SJSA1 (cell line): ENCODE measurements around the gene EEF1E1. TPM values are rescaled to one million over a fixed set of nuclear protein-coding genes. Genes with fewer than 3 reads are reported as not detected.

Experiments
- DNase-seq, 2 experiments: peaks; one replicate each; pipeline ENCODE4 v3.0.0-alpha.2; 2015 to 2020; ENCODE audit warnings: low spot score in 2 of 2, low read depth in 1 of 2
- H3K27ac ChIP-seq: fragments of 250-450 bp; sonication (Bioruptor Pico); 2 replicates; pipeline ENCODE4 v1.5.1; 2020; ENCODE audit warnings: mild to moderate bottlenecking, moderate library complexity
- H3K27me3 ChIP-seq: fragments of 250-450 bp; sonication (Bioruptor Pico); replicated peaks from 2 replicates; pipeline ENCODE4 v1.5.1; 2020; ENCODE audit warnings: mild to moderate bottlenecking, moderate library complexity
- H3K36me3 ChIP-seq: fragments of 250-450 bp; sonication (Bioruptor Pico); 2 replicates; pipeline ENCODE4 v1.5.1; 2020; ENCODE audit warnings: mild to moderate bottlenecking
- H3K4me1 ChIP-seq: fragments of 250-450 bp; sonication (Bioruptor Pico); replicated peaks from 2 replicates; pipeline ENCODE4 v1.6.1; 2021; ENCODE audit warnings: mild to moderate bottlenecking
- H3K4me3 ChIP-seq: fragments of 250-450 bp; sonication (Bioruptor Pico); 2 replicates; pipeline ENCODE4 v1.5.1; 2020; ENCODE audit warnings: mild to moderate bottlenecking
- H3K9me3 ChIP-seq: fragments of 250-450 bp; sonication (Bioruptor Pico); replicated peaks from 2 replicates; pipeline ENCODE4 v1.5.1; 2020; ENCODE audit warnings: mild to moderate bottlenecking
- total RNA-seq: library from RNA; depleted of rRNA; stranded (reverse); fragments of >200 nt; shearing (Covaris generic); gene quantifications from 2 replicates; pipeline ENCODE4 v1.2.3, GENCODE V29; 2014

EEF1E1 gene
- total RNA-seq, 1 experiment from 2014 or later: 154 TPM

DNA sequence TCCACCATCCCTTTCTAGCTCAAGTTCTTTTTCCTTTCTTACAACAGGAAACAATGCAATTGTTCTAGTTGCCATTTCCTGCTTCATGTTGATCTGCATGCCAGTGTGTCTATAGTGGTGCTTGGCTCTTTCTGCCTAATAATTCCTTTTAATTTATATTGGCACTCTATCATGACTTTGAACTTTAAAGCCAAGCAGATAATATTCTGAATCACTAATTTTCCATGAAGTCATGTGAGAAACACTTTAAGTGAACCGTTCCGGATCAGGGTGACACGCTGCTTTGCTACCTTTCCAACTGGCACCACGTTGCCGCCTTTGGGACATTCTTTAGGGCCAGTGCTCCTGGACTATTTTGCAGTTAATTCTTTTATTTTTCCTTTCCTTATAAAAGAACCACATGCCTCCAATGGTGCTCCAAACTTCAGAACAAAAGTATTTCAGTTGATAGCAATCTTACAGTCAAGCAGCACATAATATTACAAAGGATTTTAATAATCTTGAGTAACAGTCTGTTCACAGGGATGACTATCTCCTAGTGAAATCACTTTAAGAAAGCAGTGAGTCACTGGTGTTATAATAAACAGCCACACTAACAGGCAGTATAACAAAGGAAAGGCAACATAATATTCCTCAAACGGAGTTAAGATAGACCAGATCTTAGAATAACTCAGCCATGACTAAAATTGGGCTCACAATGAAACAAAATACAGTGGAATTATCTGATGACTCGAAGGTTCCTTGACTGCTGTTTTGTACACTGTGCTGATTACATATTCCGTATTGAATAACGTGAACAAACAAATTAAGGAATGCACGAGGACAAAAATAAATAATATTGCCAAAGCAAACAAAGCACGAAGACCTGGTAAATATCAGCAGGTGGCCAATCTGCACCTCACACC, 19.1 kb downstream of the EEF1E1 start:
- Histone ChIP-seq H3K4me3 (no peak overlapping the region), H3K9me3 (no peaks in the 10 kb centered on the region), H3K36me3 (peaks cover 41% of the 10 kb centered on the region), H3K27ac (peak overlapping the region; percentile 93), H3K4me1 (peaks cover 42% of the 10 kb centered on the region), H3K27me3 (no peaks in the 10 kb centered on the region)
- peak in 1 of 2 experiments; percentile 88 for DNase-seq

DNA sequence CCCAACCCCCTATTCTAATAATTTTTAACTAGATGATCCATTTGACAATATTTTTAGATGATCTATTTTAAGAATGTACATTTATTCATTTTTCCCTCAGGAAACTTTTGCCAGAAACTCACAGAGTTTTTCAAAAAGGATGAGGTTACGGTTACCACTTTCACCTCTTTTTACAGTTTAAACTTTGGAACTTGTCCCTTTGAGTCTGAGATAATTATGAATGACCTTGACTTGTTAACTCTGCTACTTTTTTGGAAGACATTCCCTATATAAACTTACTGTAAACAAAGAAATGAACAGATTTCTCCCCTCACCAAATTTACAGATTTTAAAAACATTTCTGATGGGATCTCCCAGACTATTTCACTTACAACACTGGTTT, 19.8 kb downstream of the EEF1E1 start:
- Histone ChIP-seq H3K9me3 (no peaks in the 10 kb centered on the region), H3K36me3 (peaks cover 39% of the 10 kb centered on the region), H3K4me1 (peaks cover 42% of the 10 kb centered on the region), H3K27ac (peak overlapping the region; percentile 93), H3K4me3 (no peak overlapping the region), H3K27me3 (no peaks in the 10 kb centered on the region)
- no peak for DNase-seq

DNA sequence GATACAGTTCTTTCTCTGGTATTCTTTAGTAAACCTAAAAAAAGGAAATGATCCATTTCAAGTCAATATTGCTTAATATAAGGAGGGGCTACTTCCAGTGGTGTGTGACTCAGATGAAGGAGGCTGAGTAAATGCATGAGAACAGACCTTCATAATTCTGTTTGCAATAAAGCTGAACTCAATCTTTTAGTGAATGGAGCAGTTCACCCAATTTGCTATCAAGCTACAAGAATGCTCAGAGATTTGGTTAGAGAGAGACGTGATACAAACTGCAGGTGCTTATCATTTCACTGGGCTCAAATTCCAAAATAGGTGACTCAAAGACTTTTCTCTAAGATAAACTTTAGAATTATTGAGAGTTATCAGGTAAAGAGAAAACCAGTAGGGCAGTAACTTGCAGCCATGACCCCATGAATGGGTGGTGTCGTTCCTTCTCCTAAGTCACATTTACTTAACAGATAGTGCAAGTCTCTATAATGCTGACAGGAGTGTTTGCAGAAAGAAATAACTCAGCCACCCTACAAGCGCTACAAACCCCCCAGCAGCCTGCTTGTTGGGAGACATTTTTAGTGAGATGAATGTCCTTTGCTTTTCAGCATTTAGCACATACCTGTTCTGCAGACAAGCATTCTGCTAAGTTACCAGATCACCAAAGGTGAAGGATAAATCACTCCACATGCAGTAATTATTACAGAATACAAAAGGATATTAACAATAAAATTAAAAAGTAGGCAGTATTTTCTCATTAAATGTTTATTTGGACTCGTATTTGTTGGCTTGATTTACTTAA, 21.8 kb downstream of the EEF1E1 start:
- Histone ChIP-seq H3K4me1 (peaks cover 32% of the 10 kb centered on the region), H3K36me3 (peaks cover 27% of the 10 kb centered on the region), H3K27ac (no peak overlapping the region), H3K9me3 (no peaks in the 10 kb centered on the region), H3K4me3 (no peak overlapping the region), H3K27me3 (no peaks in the 10 kb centered on the region)
- no peak for DNase-seq

DNA sequence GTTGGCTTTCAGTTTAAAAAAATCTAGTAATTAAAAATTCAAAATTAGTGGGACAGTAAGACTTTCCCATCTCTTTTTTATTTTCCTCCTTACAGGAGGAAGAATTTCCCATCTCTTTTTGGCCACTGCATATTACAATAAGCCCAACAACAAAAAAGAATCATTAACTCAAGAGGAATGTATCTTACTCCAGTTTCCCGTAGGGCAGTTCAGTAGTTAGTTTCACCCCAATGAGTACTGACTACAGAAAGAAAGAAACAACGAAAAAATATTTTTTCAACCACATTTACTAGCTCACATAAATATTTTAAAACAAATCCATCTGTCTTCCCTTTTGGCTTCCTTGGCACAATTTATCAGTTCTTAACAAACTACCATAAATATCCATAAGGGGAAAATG, 23.2 kb downstream of the EEF1E1 start:
- Histone ChIP-seq H3K4me3 (no peak overlapping the region), H3K9me3 (no peaks in the 10 kb centered on the region), H3K27me3 (no peaks in the 10 kb centered on the region), H3K4me1 (peaks cover 20% of the 10 kb centered on the region), H3K36me3 (peaks cover 27% of the 10 kb centered on the region), H3K27ac (no peak overlapping the region)
- no peak for DNase-seq

DNA sequence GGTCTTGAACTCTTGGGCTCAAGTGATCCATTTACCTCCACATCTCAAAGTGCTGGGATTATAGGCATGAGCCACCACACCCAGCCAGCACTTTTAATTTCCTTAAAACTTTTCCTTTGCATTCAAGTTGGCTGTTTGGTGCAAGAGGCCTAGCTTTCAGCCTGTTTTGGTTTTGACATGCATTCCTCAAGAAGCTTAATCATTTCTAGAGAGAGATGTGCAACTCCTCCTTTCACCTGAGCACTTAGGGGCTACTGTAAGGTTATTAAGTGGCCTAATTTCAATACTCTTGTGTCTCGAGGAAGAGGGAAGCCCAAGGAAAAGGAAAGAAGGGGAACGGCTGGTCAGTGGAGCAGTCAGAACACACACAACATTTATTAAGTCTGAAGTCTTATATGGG, 24.4 kb downstream of the EEF1E1 start:
- no peaks in the 10 kb centered on the region for H3K27me3 ChIP-seq
- H3K4me1 ChIP-seq: peaks cover 11% of the 10 kb centered on the region
- H3K36me3 ChIP-seq: peaks cover 27% of the 10 kb centered on the region
- no peak overlapping the region for H3K4me3 ChIP-seq
- H3K9me3 ChIP-seq: no peaks in the 10 kb centered on the region
- DNase-seq: no peak
- H3K27ac ChIP-seq: no peak overlapping the region

DNA sequence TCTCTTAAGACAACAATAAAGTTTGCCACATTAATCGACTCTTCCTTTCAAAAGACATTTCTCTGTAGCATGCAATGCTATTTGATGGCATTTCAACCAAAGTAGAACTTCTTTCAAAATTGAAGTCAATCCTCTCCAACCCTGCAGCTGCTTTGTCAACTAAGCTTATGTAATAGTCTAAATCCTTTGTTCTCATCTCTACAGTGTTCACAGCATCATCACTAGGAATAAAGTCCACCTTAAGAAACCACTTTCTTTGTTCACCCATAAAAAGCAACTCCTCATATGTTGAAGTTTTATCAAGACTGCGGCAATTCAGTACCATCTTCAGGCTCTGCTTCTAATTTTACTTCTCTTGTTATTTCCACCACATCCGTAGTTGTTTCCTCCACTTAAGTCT, 26.6 kb downstream of the EEF1E1 start:
- 0 out of 2 replicates have a peak, but pooled peaks cover 3% of the 10 kb centered on the region for H3K4me1 ChIP-seq
- no peaks in the 10 kb centered on the region for H3K27me3 ChIP-seq
- H3K4me3 ChIP-seq: no peak overlapping the region
- peaks cover 22% of the 10 kb centered on the region for H3K36me3 ChIP-seq
- H3K27ac ChIP-seq: no peak overlapping the region
- no peak for DNase-seq
- H3K9me3 ChIP-seq: no peaks in the 10 kb centered on the region

DNA sequence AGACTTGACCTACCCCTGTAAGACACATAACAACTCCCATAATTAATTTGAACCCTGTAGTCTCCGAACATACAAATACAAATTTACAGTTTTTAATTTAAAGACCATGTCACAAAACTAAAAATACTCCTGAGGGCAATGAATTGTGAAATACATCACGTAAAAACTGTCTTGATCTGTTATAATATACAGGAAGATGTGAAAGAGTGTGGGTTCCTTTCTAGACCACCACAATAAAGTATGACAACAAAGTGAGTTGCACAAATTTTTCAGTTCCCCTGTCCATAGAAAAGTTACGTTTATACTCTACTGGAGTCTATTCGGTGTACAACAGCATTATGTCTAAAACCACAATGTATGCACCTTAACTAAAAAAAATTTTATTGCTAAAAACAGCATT, 27.2 kb downstream of the EEF1E1 start:
- no peak for DNase-seq
- H3K9me3 ChIP-seq: no peaks in the 10 kb centered on the region
- H3K4me3 ChIP-seq: no peak overlapping the region
- H3K27ac ChIP-seq: no peak overlapping the region
- H3K27me3 ChIP-seq: no peaks in the 10 kb centered on the region
- peaks cover 20% of the 10 kb centered on the region for H3K36me3 ChIP-seq
- 0 out of 2 replicates have a peak, but pooled peaks cover 3% of the 10 kb centered on the region for H3K4me1 ChIP-seq

DNA sequence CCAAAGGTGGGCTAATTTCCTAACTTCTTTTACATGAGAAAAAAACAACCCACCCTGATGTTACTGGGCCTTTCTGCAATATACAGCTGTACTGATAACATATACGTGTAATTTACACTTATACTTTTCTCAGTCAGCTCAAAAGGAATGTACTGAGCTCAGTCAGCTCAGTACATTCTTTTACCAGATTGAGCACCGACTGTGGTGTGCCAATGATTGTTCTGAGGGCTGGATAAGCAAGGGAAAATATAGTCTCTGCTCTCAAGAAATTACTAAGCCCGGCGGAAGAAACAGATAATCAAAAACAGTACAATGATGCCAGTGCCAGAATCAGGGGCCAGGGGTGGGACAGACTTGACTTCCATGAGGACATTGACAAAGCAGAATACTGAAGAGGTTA, 28.1 kb downstream of the EEF1E1 start:
- H3K9me3 ChIP-seq: no peaks in the 10 kb centered on the region
- no peaks in the 10 kb centered on the region for H3K27me3 ChIP-seq
- no peak overlapping the region for H3K4me3 ChIP-seq
- DNase-seq: no peak
- peaks cover 12% of the 10 kb centered on the region for H3K36me3 ChIP-seq
- H3K27ac ChIP-seq: no peak overlapping the region
- 0 out of 2 replicates have a peak, but pooled peaks cover 3% of the 10 kb centered on the region for H3K4me1 ChIP-seq

DNA sequence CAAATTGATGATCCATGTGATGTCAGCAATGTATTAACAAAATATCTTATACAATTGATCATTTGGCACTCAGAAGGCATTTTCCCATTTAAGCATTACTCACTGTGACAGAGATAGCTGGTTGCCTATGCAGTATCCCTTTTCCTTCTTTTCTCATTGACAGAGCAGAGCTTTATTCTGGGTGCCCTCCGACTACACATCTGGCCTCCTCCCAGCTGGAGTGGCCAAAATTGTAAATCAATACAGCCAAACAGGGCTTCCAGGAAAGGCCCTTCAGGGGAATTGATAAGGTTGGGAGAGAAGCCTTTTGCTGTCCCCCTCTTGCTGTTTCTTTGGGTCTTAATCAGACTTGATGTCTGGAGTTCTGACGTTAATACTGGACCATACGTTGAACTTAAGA, 28.6 kb downstream of the EEF1E1 start:
- H3K4me1 ChIP-seq: 0 out of 2 replicates have a peak, but pooled peaks cover 3% of the 10 kb centered on the region
- no peak overlapping the region for H3K27ac ChIP-seq
- H3K36me3 ChIP-seq: peaks cover 11% of the 10 kb centered on the region
- no peak overlapping the region for H3K4me3 ChIP-seq
- no peaks in the 10 kb centered on the region for H3K27me3 ChIP-seq
- no peaks in the 10 kb centered on the region for H3K9me3 ChIP-seq
- no peak for DNase-seq

DNA sequence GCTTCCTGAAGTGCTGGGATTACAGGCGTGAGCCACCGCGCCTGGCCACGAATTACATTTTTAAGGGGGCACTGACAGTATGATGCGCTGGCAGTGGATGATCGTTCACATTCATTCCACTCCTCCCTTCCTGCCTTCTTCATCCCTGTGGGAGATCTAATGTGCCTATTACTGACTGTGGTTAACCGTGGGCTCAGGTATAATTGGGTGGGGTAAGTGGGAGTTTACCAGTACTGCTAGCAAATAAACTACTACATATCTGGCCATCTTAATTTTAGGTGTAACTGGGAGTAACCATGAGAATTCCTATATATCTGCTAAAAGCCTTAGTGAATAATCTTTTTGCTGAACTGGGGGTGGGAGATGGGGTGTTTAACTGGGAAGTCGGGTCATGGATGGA, 31.6 kb downstream of the EEF1E1 start:
- H3K27me3 ChIP-seq: no peaks in the 10 kb centered on the region
- H3K27ac ChIP-seq: no peak overlapping the region
- H3K36me3 ChIP-seq: no peaks in the 10 kb centered on the region
- H3K4me3 ChIP-seq: no peak overlapping the region
- no peak for DNase-seq
- H3K4me1 ChIP-seq: no peaks in the 10 kb centered on the region
- H3K9me3 ChIP-seq: no peaks in the 10 kb centered on the region

DNA sequence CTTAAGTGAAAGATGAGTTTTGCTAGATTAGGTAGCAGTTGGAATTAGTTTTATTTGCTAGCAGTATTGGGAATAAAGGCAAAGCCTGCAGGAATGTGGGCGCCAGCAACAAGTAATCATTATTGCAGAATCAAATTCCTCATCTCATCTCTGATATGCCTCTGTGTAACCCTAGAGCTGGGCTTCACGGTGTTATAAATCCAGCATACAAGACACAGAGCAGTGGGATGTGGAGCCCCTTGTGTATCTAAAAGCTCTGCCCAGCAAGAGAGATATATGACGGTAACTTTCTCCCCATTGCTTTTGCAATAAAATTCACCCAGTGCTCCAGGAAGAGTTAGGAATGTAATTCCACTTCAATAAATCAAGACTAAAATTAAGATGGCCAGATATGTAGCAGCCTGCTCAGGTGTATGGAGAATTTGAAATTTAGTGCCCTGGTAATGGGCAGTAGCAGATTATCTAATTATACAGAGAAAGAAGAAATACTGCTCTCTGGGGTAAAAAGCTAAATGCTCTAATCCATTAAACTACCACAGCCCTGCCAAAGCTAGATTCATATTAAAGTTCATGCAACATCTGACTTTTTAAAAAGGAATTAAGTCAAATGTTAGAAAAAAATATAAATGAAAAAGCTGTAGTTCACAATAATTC, 32.6 kb downstream of the EEF1E1 start:
- no peak for DNase-seq
- Histone ChIP-seq H3K36me3 (no peaks in the 10 kb centered on the region), H3K4me1 (peaks cover 2% of the 10 kb centered on the region), H3K27me3 (no peaks in the 10 kb centered on the region), H3K9me3 (no peaks in the 10 kb centered on the region), H3K27ac (no peak overlapping the region), H3K4me3 (no peak overlapping the region)

DNA sequence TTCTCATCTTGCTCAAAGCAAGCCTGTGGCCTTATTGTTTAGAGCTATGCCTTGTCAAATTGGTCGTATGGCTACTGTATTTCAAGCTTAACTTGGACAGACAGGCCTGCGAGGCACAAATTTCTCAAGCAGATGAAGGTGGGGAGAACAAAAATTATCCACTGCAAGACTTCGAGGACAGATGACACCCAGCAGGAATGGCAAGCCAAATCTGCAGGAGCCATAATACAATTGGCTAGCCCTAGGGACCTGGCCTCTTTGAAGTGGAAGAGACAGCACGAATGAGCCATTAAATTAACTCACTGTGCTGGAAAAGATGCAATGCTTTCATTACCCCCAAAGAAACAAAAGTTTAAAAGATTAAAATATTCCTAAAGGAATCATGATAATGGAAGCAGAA, 33.2 kb downstream of the EEF1E1 start:
- no peaks in the 10 kb centered on the region for H3K9me3 ChIP-seq
- peaks cover 6% of the 10 kb centered on the region for H3K4me1 ChIP-seq
- H3K36me3 ChIP-seq: no peaks in the 10 kb centered on the region
- no peaks in the 10 kb centered on the region for H3K27me3 ChIP-seq
- DNase-seq: no peak
- H3K27ac ChIP-seq: no peak overlapping the region
- H3K4me3 ChIP-seq: no peak overlapping the region

DNA sequence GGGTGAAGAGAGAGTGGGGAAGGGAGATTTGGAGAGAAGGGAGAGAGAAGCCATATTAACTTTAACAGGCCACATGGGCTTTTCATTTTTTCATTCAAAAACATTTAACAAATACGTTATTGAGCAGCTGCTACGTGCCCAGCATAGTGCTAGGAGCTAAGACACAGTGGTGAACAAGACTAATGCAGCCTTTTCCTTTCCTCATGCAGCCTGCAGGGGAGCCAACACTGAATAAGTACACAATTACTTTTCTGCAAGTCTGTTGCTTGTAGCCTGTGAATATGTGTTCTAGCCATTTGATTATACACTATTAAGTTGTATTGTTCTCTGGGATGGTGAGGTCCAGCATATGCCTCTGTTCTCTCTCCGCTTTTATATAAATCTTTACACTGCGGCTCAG, 36.2 kb downstream of the EEF1E1 start:
- no peaks in the 10 kb centered on the region for H3K9me3 ChIP-seq
- no peak overlapping the region for H3K4me3 ChIP-seq
- H3K27me3 ChIP-seq: no peaks in the 10 kb centered on the region
- no peak overlapping the region for H3K27ac ChIP-seq
- DNase-seq: no peak
- peaks cover 6% of the 10 kb centered on the region for H3K4me1 ChIP-seq
- peaks cover 10% of the 10 kb centered on the region; the same call in 1 of the 2 replicates for H3K36me3 ChIP-seq

DNA sequence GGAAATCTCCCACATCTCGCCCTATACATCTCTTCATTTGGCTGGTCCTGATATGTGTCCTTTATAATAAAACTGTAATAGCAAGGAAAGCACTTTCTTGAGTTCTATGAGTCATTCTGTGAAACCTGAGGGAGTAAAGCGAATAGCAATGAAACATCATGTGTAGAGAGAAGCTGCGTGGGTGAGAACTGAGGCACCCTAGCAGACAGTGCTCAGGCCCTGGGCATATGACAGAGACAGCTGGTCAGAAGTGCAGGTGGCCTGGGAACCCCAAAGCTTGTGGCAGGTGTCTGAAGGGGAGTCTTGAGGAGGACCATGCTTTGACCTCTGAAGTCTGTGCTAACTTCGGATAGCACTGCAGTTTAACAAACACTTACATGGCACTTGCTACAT, 36.8 kb downstream of the EEF1E1 start:
- H3K9me3 ChIP-seq: no peaks in the 10 kb centered on the region
- peaks cover 6% of the 10 kb centered on the region for H3K4me1 ChIP-seq
- H3K4me3 ChIP-seq: no peak overlapping the region
- no peak for DNase-seq
- peaks cover 10% of the 10 kb centered on the region; the same call in 1 of the 2 replicates for H3K36me3 ChIP-seq
- no peak overlapping the region for H3K27ac ChIP-seq
- H3K27me3 ChIP-seq: no peaks in the 10 kb centered on the region
